Measurements from ENCODE around the gene RBM4B. TPM values are rescaled to one million over a fixed set of nuclear protein-coding genes. Genes with fewer than 3 reads are reported as not detected.

The RBM4B gene
- total RNA-seq, 1 donor from 2014 or later = 61.2 TPM

DNA sequence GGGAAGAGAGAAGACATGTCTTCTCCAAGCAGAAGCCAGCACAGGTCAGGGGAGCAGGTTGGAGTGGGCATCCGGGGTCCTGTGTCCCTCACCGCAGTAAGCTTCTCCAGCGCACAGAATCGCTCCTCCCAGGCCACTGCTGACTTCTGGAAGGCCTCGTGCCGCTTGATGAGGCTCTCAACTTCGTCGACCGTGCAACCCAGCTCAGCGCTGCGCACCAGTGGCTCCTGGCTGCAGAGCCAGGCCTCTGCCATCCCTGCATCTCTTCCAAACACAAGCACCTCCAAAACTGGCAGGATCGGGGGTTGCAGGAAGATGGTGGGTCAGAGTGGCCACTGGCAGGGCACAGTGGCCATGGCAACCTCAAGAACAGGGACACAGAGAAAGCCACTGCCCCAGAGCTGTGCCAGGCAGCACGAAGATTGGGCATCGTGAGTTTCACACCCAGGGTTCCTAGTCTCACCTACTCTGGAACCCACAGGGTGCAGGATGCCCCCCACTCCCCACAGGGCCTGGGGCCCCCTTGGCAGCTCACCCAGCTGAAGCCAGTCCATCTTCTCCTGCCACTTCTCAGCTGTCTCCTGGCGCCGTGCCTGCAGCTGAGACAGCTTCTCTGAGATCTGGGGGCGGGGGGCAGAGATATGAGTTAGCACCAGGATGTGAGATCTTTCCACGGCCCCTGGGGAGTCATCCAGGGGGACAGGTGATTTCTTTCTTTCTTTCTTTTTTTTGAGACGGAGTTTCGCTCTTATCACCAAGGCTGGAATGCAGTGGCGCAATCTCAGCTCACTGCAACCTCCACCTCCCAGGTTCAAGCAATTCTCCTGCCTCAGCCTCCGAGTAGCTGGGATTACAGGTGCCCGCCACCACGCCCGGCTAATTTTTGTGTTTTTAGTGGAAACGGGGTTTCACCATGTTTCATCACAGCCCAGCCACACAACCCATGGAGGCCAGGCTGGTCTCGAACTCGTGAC lies 11.2 kb upstream of the RBM4B start:
- TF ChIP-seq, protein P1, sequence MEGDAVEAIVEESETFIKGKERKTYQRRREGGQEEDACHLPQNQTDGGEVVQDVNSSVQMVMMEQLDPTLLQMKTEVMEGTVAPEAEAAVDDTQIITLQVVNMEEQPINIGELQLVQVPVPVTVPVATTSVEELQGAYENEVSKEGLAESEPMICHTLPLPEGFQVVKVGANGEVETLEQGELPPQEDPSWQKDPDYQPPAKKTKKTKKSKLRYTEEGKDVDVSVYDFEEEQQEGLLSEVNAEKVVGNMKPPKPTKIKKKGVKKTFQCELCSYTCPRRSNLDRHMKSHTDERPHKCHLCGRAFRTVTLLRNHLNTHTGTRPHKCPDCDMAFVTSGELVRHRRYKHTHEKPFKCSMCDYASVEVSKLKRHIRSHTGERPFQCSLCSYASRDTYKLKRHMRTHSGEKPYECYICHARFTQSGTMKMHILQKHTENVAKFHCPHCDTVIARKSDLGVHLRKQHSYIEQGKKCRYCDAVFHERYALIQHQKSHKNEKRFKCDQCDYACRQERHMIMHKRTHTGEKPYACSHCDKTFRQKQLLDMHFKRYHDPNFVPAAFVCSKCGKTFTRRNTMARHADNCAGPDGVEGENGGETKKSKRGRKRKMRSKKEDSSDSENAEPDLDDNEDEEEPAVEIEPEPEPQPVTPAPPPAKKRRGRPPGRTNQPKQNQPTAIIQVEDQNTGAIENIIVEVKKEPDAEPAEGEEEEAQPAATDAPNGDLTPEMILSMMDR (IDR thresholded peaks at IDR 0.05; ENCODE audit: partially characterized antibody, unreplicated experiment) = no peak
- Mint-ChIP-seq H3K4me1 (ENCODE audit: low read depth, unreplicated experiment) (peaks cover 13% of the 10 kb centered on the region), H3K4me3 (ENCODE audit: unreplicated experiment) (no peak overlapping the region), H3K36me3 (ENCODE audit: unreplicated experiment) (peaks cover 7% of the 10 kb centered on the region), H3K27ac (ENCODE audit: unreplicated experiment) (peak overlapping the region; percentile 68), H3K27me3 (ENCODE audit: unreplicated experiment) (peaks cover 15% of the 10 kb centered on the region), H3K9me3 (ENCODE audit: unreplicated experiment) (peaks cover 13% of the 10 kb centered on the region)
- no peak for DNase-seq

DNA sequence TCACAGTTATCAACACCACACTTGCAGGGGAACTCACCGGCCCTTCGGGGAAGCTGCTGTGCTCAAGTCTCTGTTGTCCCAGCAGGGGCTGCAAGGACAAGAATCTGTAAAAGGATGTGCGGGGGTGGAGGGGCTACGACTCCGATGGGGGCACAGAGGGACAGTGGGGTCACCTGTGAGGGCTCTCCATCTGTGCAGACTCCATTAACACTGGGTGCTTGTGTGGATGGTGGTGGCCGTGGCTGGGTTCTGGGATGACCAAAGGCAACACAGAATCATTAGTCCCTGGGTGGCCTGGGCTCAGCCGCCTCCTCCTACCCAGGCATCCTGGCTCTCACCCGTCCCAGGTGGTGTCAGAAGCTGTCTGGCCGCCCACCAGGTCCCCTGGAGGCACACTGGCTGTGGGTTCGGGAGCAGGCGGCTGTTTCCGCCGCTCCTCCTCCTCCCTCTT lies 10.2 kb upstream of the RBM4B start:
- DNase-seq = no peak
- TF ChIP-seq, protein P1 (IDR thresholded peaks at IDR 0.05; ENCODE audit: partially characterized antibody, unreplicated experiment) = no peak
- H3K27ac Mint-ChIP-seq (ENCODE audit: unreplicated experiment) = peak overlapping the region; percentile 70
- peaks cover 21% of the 10 kb centered on the region for H3K27me3 Mint-ChIP-seq (ENCODE audit: unreplicated experiment)
- no peak overlapping the region for H3K4me3 Mint-ChIP-seq (ENCODE audit: unreplicated experiment)
- peaks cover 7% of the 10 kb centered on the region for H3K36me3 Mint-ChIP-seq (ENCODE audit: unreplicated experiment)
- H3K4me1 Mint-ChIP-seq (ENCODE audit: low read depth, unreplicated experiment) = peaks cover 13% of the 10 kb centered on the region
- H3K9me3 Mint-ChIP-seq (ENCODE audit: unreplicated experiment) = peaks cover 20% of the 10 kb centered on the region

DNA sequence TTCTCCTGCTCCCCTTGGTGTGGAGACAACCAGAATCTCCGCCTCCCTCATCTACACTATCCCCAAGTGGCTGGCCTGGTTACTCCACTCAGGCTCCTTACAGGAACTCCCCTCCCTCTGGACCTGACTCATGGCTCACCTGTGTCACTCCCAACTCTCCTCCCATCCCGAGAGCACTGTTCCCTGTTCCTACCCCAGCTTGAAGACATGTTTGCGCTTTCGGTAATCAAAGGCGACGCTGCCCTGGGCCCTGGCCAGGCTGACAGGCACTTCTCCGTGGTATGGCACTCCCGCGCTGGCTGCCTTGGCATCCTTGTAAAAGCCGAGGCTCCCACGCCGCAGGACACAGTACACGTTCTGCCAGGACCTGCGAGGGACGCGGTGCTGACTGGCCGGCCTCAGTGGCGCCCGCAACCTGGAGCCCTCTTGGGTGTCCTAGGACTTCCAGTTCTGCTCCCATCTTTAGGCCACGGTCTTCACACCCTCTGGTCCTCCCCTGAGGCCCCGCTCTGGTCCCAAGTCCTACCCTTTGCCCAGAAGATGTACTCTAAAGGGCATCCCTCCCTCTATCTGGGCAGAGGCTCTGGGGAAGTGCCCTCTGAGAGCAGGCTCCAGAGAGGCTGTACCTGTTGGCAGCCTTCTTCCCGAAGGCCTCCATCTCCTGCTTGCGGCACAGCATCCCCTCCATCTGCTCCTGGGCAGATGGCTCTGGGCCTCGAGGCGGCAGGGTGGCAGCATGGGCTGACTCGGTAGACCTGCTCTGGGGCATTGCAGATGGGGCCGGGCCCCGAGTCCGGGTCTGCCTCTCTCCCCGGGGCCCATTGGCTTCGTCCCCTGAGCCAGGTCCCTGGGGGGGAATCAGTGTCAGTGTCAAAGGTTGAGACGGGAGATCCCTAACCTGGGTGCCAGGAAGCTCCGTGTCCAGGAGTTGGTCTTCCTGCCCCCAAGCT lies 9.4 kb upstream of the RBM4B start:
- Mint-ChIP-seq H3K27ac (ENCODE audit: unreplicated experiment) (peak overlapping the region; percentile 70), H3K9me3 (ENCODE audit: unreplicated experiment) (peaks cover 20% of the 10 kb centered on the region), H3K27me3 (ENCODE audit: unreplicated experiment) (peaks cover 21% of the 10 kb centered on the region), H3K4me1 (ENCODE audit: low read depth, unreplicated experiment) (peaks cover 13% of the 10 kb centered on the region), H3K36me3 (ENCODE audit: unreplicated experiment) (peaks cover 7% of the 10 kb centered on the region), H3K4me3 (ENCODE audit: unreplicated experiment) (no peak overlapping the region)
- TF ChIP-seq, protein P1 (IDR thresholded peaks at IDR 0.05; ENCODE audit: partially characterized antibody, unreplicated experiment) = no peak
- no peak for DNase-seq

DNA sequence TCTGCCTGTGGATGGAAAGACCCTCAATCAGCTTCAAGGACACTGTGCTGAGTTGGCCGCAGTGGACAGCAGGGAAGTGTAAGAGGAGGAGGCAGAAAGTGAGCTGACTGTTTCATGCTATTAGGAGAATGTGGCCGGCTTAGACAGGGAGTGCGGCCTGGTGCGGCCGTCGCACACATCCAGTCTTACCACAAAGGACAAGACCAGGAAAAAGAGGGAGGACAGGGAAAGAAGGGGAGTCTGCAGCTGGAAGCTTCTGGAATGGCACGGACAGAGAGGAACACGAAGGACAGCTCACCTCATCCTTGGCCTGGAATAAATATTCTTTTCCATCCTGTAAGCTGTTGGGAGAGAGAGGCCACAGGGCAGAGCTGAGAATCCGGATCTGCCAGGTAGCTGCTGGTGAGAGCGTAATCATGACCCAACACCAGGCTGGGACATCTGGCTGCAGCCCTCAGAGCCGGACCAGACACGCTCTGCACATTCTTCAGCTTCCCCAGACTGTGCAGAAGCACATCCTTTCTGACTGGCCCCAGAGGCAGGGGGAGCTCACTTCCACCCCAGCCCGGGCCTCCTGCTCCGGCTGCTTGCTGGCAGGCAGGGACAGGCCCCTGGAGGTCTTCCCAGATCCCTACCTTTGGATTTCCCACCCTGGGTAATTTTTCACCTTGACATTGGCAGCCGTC lies 8.6 kb upstream of the RBM4B start:
- TF ChIP-seq, protein P1 (IDR thresholded peaks at IDR 0.05; ENCODE audit: partially characterized antibody, unreplicated experiment) = no peak
- peak overlapping the region; percentile 79 for H3K27ac Mint-ChIP-seq (ENCODE audit: unreplicated experiment)
- DNase-seq = no peak
- H3K27me3 Mint-ChIP-seq (ENCODE audit: unreplicated experiment) = peaks cover 18% of the 10 kb centered on the region
- peaks cover 13% of the 10 kb centered on the region for H3K4me1 Mint-ChIP-seq (ENCODE audit: low read depth, unreplicated experiment)
- H3K4me3 Mint-ChIP-seq (ENCODE audit: unreplicated experiment) = no peak overlapping the region
- peaks cover 23% of the 10 kb centered on the region for H3K9me3 Mint-ChIP-seq (ENCODE audit: unreplicated experiment)
- peaks cover 7% of the 10 kb centered on the region for H3K36me3 Mint-ChIP-seq (ENCODE audit: unreplicated experiment)

Measured in glutamatergic neuron (in vitro differentiated cells).